Measurements from ENCODE around the gene CTPS1. TPM values are rescaled to one million over a fixed set of nuclear protein-coding genes. Genes with fewer than 3 reads are reported as not detected.

Gene CTPS1
- total and polyA plus RNA-seq, 10 donors, result 7.9 to 27.7 (median 16.1) TPM

DNA sequence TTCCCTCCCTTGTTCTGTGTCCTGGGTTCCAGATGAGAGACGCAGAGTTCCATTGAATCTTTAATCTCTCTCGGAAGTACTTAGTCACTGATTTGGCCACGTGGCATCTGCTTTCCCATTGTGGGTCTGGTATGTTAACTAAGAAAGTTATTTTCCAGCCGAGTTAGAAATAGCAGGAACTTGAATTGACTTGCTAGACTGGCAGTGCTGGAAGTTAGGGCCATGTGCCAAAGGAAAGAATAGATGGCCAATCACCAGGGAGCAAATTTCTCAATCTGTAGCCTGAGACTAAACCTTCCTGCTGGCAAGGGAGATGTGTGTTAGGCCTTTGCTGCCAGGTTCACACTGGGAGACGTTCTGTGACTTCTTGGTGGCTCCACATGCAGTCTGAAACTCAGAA lies 66.2 kb downstream of the CTPS1 start:
- no peak for DNase-seq
- H3K27ac ChIP-seq, result no peak overlapping the region
- H3K4me1 ChIP-seq, result peaks cover 0 to 12% (median 0%) of the 10 kb centered on the region in 6 donors
- H3K36me3 ChIP-seq, result peaks cover 0 to 100% (median 33%) of the 10 kb centered on the region in 6 donors
- no peak for TF ChIP-seq POLR2A (IDR thresholded peaks at IDR 0.05)
- no peak overlapping the region for H3K4me3 ChIP-seq
- no peaks in the 10 kb centered on the region for H3K27me3 ChIP-seq (replicated peaks in 1 of 7)
- H3K9me3 ChIP-seq, result no peaks in the 10 kb centered on the region
- intact Hi-C loops (cut with DNase I; ENCODE audit: low total_unique reads), result no loop called here
- 82 to 93% (median 90%) methylated on average over 5 of the region's 5 CpGs for WGBS, 5 donors

DNA sequence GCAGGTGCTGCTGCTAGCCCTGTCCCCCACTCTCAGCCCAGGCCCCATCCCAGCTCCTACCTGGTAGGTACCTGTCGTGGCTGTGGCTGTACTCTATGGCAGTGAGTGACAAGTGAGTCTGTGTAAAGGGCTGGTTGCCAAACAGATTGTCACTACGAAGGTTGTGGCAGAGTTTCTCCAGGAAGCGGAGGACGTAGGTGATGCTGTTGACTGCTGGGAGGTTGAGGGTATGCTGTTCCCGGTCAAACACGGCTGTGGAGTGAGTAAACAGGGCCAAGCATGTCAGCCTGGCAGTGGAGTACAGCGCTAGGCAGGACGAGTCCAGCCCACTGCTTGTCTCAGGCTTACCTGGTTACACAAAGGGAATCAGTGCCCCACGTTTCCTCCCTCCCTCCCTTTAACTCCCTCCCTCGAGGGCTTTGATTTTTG lies 66.9 kb downstream of the CTPS1 start:
- Histone ChIP-seq H3K27ac (no peak overlapping the region), H3K36me3 (peaks cover 0 to 96% (median 29%) of the 10 kb centered on the region in 6 donors), H3K4me3 (no peak overlapping the region), H3K4me1 (peaks cover 0 to 12% (median 0%) of the 10 kb centered on the region in 6 donors), H3K9me3 (no peaks in the 10 kb centered on the region), H3K27me3 (replicated peaks in 1 of 7) (no peaks in the 10 kb centered on the region)
- intact Hi-C loops (cut with DNase I; ENCODE audit: low total_unique reads), result no loop called here
- TF ChIP-seq POLR2A (IDR thresholded peaks at IDR 0.05) (no peak), CTCF (IDR thresholded peaks at IDR 0.05 in 8 of 11, conservative IDR thresholded peaks at IDR 0.05 in 3 of 11) (no peak), POLR2AphosphoS5 (IDR thresholded peaks at IDR 0.05) (no peak)
- 84 to 93% (median 92%) methylated on average over 10 of the region's 10 CpGs for WGBS, 5 donors
- no peak for DNase-seq

- H3K27ac ChIP-seq, result no peak overlapping the region
- intact Hi-C loops (cut with DNase I; ENCODE audit: low total_unique reads), result no loop called here
- TF ChIP-seq CTCF (IDR thresholded peaks at IDR 0.05 in 8 of 11, conservative IDR thresholded peaks at IDR 0.05 in 3 of 11) (no peak), POLR2AphosphoS5 (IDR thresholded peaks at IDR 0.05) (no peak), POLR2A (IDR thresholded peaks at IDR 0.05) (no peak)
- no peaks in the 10 kb centered on the region for H3K9me3 ChIP-seq
- H3K4me1 ChIP-seq, result peaks cover 0 to 12% (median 0%) of the 10 kb centered on the region in 6 donors
- H3K27me3 ChIP-seq (replicated peaks in 1 of 7), result no peaks in the 10 kb centered on the region
- H3K4me3 ChIP-seq, result no peak overlapping the region
- DNase-seq, result no peak
- peaks cover 0 to 92% (median 29%) of the 10 kb centered on the region in 6 donors for H3K36me3 ChIP-seq
- 91 to 97% (median 92%) methylated on average over 3 of the region's 3 CpGs for WGBS, 5 donors
These were observed 69.0 kb downstream of the CTPS1 start for GRCh38 chr1:41048540-41048939.

DNA sequence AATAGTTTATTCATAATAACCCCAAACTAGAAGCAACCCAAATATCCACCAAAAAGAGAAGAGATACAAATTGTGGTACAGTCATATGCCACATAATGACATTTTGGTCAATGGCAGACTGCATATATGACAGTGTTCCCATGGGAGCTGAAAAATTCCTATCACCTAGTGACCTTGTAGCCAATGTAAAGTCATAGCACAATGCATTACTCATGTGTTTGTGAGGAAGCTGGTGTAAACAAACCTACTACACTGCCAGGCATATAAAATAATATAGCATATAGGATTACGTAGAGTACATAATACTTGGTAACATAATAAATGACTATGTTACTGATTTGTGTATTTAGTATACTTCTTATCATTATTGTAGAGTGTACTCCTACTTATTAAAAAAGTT lies 71.5 kb downstream of the CTPS1 start:
- Histone ChIP-seq H3K4me1 (no peaks in the 10 kb centered on the region), H3K9me3 (no peaks in the 10 kb centered on the region)

More for the DNA sequence above, 71.5 kb downstream of the CTPS1 start:
- DNase-seq, result no peak
- TF ChIP-seq POLR2AphosphoS5 (IDR thresholded peaks at IDR 0.05) (no peak), POLR2A (IDR thresholded peaks at IDR 0.05) (no peak), CTCF (IDR thresholded peaks at IDR 0.05 in 8 of 11, conservative IDR thresholded peaks at IDR 0.05 in 3 of 11) (no peak)
- H3K27ac ChIP-seq, result no peak overlapping the region
- no peaks in the 10 kb centered on the region for H3K27me3 ChIP-seq (replicated peaks in 1 of 7)
- peaks cover 0 to 90% (median 25%) of the 10 kb centered on the region in 6 donors for H3K36me3 ChIP-seq
- H3K4me3 ChIP-seq, result no peak overlapping the region
- intact Hi-C loops (cut with DNase I; ENCODE audit: low total_unique reads), result no loop called here
- 96 to 100% (median 97%) methylated on average over 1 of the region's 1 CpG for WGBS, 5 donors
